Karpas-422 (cell line): ENCODE data around the gene RHBDL3. TPM values are rescaled to one million over a fixed set of nuclear protein-coding genes. Genes with fewer than 3 reads are reported as not detected.

Source experiments
- DNase-seq: peaks from one replicate; pipeline ENCODE4 v3.0.0-alpha.2; 2015
- H2AFZ ChIP-seq: fragments of 200-600 bp; sonication (generic); 2 replicates; pipeline ENCODE4 v1.6.1; 2014; ENCODE audit warnings: antibody characterized with exemption, low read length, mixed read lengths
- H3K27ac ChIP-seq: fragments of 200-600 bp; sonication (generic); 2 replicates; pipeline ENCODE4 v1.5.1; 2014; ENCODE audit warnings: mild to moderate bottlenecking, low read length, moderate library complexity
- H3K27me3 ChIP-seq: fragments of 200-600 bp; sonication (generic); 2 replicates; pipeline ENCODE4 v1.6.1; 2014; ENCODE audit warnings: low read length, mixed read lengths
- H3K36me3 ChIP-seq: fragments of 200-600 bp; sonication (generic); 2 replicates; pipeline ENCODE4 v1.6.1; 2014; ENCODE audit warnings: low read length, mixed read lengths; ENCODE audit not compliant: insufficient read depth
- H3K4me1 ChIP-seq: fragments of 200-600 bp; sonication (generic); 2 replicates; pipeline ENCODE4 v1.6.1; 2014; ENCODE audit warnings: mild to moderate bottlenecking, low read length, mixed read lengths
- H3K4me2 ChIP-seq: fragments of 200-600 bp; sonication (generic); 2 replicates; pipeline ENCODE4 v1.6.1; 2014; ENCODE audit warnings: low read length, low read depth, mild to moderate bottlenecking; ENCODE audit not compliant: poor library complexity, severe bottlenecking
- H3K4me3 ChIP-seq: fragments of 200-600 bp; sonication (generic); 2 replicates; pipeline ENCODE4 v1.5.1; 2014; ENCODE audit warnings: mild to moderate bottlenecking, antibody characterized with exemption, low read length, mixed read lengths
- H3K79me2 ChIP-seq: fragments of 200-600 bp; sonication (generic); 2 replicates; pipeline ENCODE4 v1.6.1; 2014; ENCODE audit warnings: mild to moderate bottlenecking, low read length, mixed read lengths
- H3K9ac ChIP-seq: fragments of 200-600 bp; sonication (generic); 2 replicates; pipeline ENCODE4 v1.6.0; 2014; ENCODE audit warnings: low read length
- H3K9me2 ChIP-seq: fragments of 200-600 bp; sonication (generic), shearing (Covaris generic); replicated peaks from 2 replicates; pipeline ENCODE4 v1.6.0; 2014; ENCODE audit warnings: mild to moderate bottlenecking, low read length, moderate library complexity; ENCODE audit not compliant: insufficient read depth
- H3K9me3 ChIP-seq: fragments of 300-700, 200-600 bp; sonication (generic); 2 replicates; pipeline ENCODE4 v1.6.1; 2014; ENCODE audit warnings: low read length, mixed read lengths
- H4K20me1 ChIP-seq: fragments of 200-600 bp; sonication (generic); 2 replicates; pipeline ENCODE4 v1.6.1; 2014; ENCODE audit warnings: mild to moderate bottlenecking, antibody characterized with exemption, low read length, low read depth; ENCODE audit not compliant: insufficient read depth
- total RNA-seq: library from RNA; depleted of rRNA; stranded (reverse); fragments of >200 nt; shearing (Covaris generic); gene quantifications from 2 replicates; pipeline ENCODE4 v1.2.3, GENCODE V29; 2014; ENCODE audit warnings: low replicate concordance

The RHBDL3 gene
- total RNA-seq, 1 experiment from 2014 or later: not detected

GRCh38 chr17:32289471-32290070 lies 23.9 kb downstream of the RHBDL3 start:
- Histone ChIP-seq H3K9me2 (no peaks in the 10 kb centered on the region), H3K36me3 (no peaks in the 10 kb centered on the region), H2AFZ (no peak overlapping the region), H3K9ac (no peak overlapping the region), H3K79me2 (no peaks in the 10 kb centered on the region), H3K9me3 (no peaks in the 10 kb centered on the region), H3K27ac (no peak overlapping the region), H3K4me1 (peaks cover 9% of the 10 kb centered on the region), H3K4me3 (no peak overlapping the region), H3K27me3 (no peaks in the 10 kb centered on the region), H3K4me2 (no peak overlapping the region), H4K20me1 (no peaks in the 10 kb centered on the region)
- no peak for DNase-seq

- H3K27ac ChIP-seq: no peak overlapping the region
- peaks cover 9% of the 10 kb centered on the region for H3K4me1 ChIP-seq
- H3K79me2 ChIP-seq: no peaks in the 10 kb centered on the region
- no peak overlapping the region for H3K9ac ChIP-seq
- no peaks in the 10 kb centered on the region for H3K9me3 ChIP-seq
- no peak overlapping the region for H3K4me2 ChIP-seq
- H3K27me3 ChIP-seq: no peaks in the 10 kb centered on the region
- no peak overlapping the region for H2AFZ ChIP-seq
- no peak for DNase-seq
- no peaks in the 10 kb centered on the region for H4K20me1 ChIP-seq
- no peak overlapping the region for H3K4me3 ChIP-seq
- H3K36me3 ChIP-seq: no peaks in the 10 kb centered on the region
- H3K9me2 ChIP-seq: no peaks in the 10 kb centered on the region
These were observed 26.5 kb downstream of the RHBDL3 start for GRCh38 chr17:32292094-32292493.

GRCh38 chr17:32297424-32297823 lies 31.8 kb downstream of the RHBDL3 start:
- Histone ChIP-seq H3K4me2 (no peak overlapping the region), H3K9ac (no peak overlapping the region), H3K79me2 (no peaks in the 10 kb centered on the region), H4K20me1 (no peaks in the 10 kb centered on the region), H3K4me3 (no peak overlapping the region), H2AFZ (no peak overlapping the region), H3K27me3 (no peaks in the 10 kb centered on the region), H3K9me3 (no peaks in the 10 kb centered on the region), H3K9me2 (no peaks in the 10 kb centered on the region), H3K36me3 (no peaks in the 10 kb centered on the region), H3K4me1 (peaks cover 9% of the 10 kb centered on the region), H3K27ac (no peak overlapping the region)
- DNase-seq: no peak

GRCh38 chr17:32297860-32298259 lies 32.2 kb downstream of the RHBDL3 start:
- no peak for DNase-seq
- H3K9me3 ChIP-seq: no peaks in the 10 kb centered on the region
- H3K4me1 ChIP-seq: peaks cover 7% of the 10 kb centered on the region
- no peaks in the 10 kb centered on the region for H4K20me1 ChIP-seq
- no peak overlapping the region for H3K9ac ChIP-seq
- H3K36me3 ChIP-seq: no peaks in the 10 kb centered on the region
- H3K27ac ChIP-seq: no peak overlapping the region
- H3K4me2 ChIP-seq: no peak overlapping the region
- H3K9me2 ChIP-seq: no peaks in the 10 kb centered on the region
- H3K27me3 ChIP-seq: no peaks in the 10 kb centered on the region
- H3K4me3 ChIP-seq: no peak overlapping the region
- H2AFZ ChIP-seq: no peak overlapping the region
- no peaks in the 10 kb centered on the region for H3K79me2 ChIP-seq

- Histone ChIP-seq H3K9ac (no peak overlapping the region), H3K9me3 (no peaks in the 10 kb centered on the region), H3K36me3 (no peaks in the 10 kb centered on the region), H3K27ac (no peak overlapping the region), H3K4me1 (peaks cover 2% of the 10 kb centered on the region), H3K27me3 (no peaks in the 10 kb centered on the region), H3K4me3 (no peak overlapping the region), H3K79me2 (no peaks in the 10 kb centered on the region), H3K9me2 (no peaks in the 10 kb centered on the region), H3K4me2 (no peak overlapping the region), H2AFZ (no peak overlapping the region), H4K20me1 (no peaks in the 10 kb centered on the region)
- no peak for DNase-seq
These were observed 32.7 kb downstream of the RHBDL3 start for GRCh38 chr17:32298298-32298697.

GRCh38 chr17:32298721-32299579 lies 33.3 kb downstream of the RHBDL3 start:
- no peaks in the 10 kb centered on the region for H3K79me2 ChIP-seq
- no peak overlapping the region for H2AFZ ChIP-seq
- no peaks in the 10 kb centered on the region for H4K20me1 ChIP-seq
- H3K9me3 ChIP-seq: no peaks in the 10 kb centered on the region
- DNase-seq: no peak
- H3K27ac ChIP-seq: no peak overlapping the region
- no peaks in the 10 kb centered on the region for H3K36me3 ChIP-seq
- H3K4me1 ChIP-seq: no peaks in the 10 kb centered on the region
- no peak overlapping the region for H3K9ac ChIP-seq
- no peaks in the 10 kb centered on the region for H3K27me3 ChIP-seq
- H3K4me2 ChIP-seq: no peak overlapping the region
- no peak overlapping the region for H3K4me3 ChIP-seq
- no peaks in the 10 kb centered on the region for H3K9me2 ChIP-seq

GRCh38 chr17:32299580-32300164 lies 34.0 kb downstream of the RHBDL3 start:
- Histone ChIP-seq H3K4me3 (no peak overlapping the region), H3K9ac (no peak overlapping the region), H3K9me3 (no peaks in the 10 kb centered on the region), H3K9me2 (no peaks in the 10 kb centered on the region), H3K4me1 (no peaks in the 10 kb centered on the region), H4K20me1 (no peaks in the 10 kb centered on the region), H3K27ac (no peak overlapping the region), H3K4me2 (no peak overlapping the region), H2AFZ (no peak overlapping the region), H3K36me3 (no peaks in the 10 kb centered on the region), H3K79me2 (no peaks in the 10 kb centered on the region), H3K27me3 (no peaks in the 10 kb centered on the region)
- no peak for DNase-seq

- Histone ChIP-seq H3K9me2 (no peaks in the 10 kb centered on the region), H3K9me3 (no peaks in the 10 kb centered on the region), H3K4me3 (no peak overlapping the region), H3K79me2 (no peaks in the 10 kb centered on the region), H4K20me1 (no peaks in the 10 kb centered on the region), H3K4me2 (no peak overlapping the region), H3K27ac (no peak overlapping the region), H3K4me1 (no peaks in the 10 kb centered on the region), H3K27me3 (no peaks in the 10 kb centered on the region), H3K36me3 (no peaks in the 10 kb centered on the region), H2AFZ (no peak overlapping the region), H3K9ac (no peak overlapping the region)
- DNase-seq: no peak
These were observed 36.4 kb downstream of the RHBDL3 start for GRCh38 chr17:32302037-32302436.
